ENCODE measurements around the gene LCN12.

DNA sequence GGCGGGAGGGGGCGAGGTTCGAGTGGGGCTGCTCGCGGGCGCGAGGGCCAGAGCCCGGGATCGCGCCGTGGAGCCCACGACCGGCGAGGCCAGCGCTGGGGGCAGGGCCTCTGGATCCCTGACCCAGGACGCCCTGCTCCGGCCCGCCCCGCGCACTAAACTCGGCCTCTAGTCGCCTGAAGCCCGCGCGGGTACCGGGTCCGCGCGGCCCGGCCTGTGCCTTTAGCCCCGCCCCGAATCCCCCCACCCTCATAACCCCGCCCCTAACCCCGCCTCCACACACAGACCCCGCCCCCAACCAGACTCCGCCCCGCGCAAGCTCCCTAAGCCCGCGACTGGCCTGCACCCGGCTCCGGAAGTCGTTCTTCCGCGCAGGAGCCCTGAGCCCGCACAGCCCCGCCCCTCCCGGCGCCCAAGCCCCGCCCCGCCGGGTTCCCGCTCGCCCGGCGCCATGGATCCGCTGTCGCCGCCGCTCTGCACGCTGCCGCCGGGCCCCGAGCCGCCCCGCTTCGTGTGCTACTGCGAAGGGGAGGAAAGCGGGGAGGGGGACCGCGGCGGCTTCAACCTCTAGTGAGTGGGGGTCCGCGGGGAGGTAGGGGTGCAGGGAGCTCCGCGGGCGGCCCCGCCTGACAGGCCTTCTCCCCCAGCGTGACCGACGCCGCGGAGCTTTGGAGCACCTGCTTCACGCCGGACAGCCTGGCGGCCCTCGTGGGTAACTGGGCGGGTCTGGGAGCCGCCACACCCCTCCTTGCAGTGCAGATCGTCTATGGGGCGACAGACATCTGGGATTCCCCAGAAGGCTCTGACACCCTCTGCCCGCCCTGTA, 40.1 kb downstream of the LCN12 start, which contains the start of gene PAXX:
- TF ChIP-seq SUZ12 (IDR thresholded peaks at IDR 0.05; ENCODE audit: extremely low read depth, insufficient read depth, insufficient read length) (no peak), ZNF274 (IDR thresholded peaks at IDR 0.05; ENCODE audit: low read depth, low read length) (no peak), YY1 (IDR thresholded peaks at IDR 0.05; ENCODE audit: insufficient read depth, insufficient read length) (no peak)
